Duodenal mucosa (tissue), 2 donors: Measurements from ENCODE around the gene PLCB2.

Experiments
- H3K27ac ChIP-seq: one replicate; pipeline ENCODE4 v1.7.0; 2013; ENCODE audit warnings: low read depth, low read length
- H3K27me3 ChIP-seq, 2 donors: one replicate each; pipeline ENCODE4 v1.7.0; 2013; ENCODE audit warnings: low read length in 2 of 2, control low read depth in 1 of 2; ENCODE audit not compliant: insufficient read depth in 2 of 2, control insufficient read depth in 1 of 2
- H3K36me3 ChIP-seq, 2 donors: one replicate each; pipeline ENCODE4 v1.7.0; 2013; ENCODE audit warnings: low read length in 2 of 2, control low read depth in 1 of 2; ENCODE audit not compliant: insufficient read depth in 2 of 2, control insufficient read depth in 1 of 2
- H3K4me1 ChIP-seq, 2 donors: one replicate each; pipeline ENCODE4 v1.7.0; 2013; ENCODE audit warnings: low read length in 2 of 2, control low read depth in 1 of 2; ENCODE audit not compliant: insufficient read depth in 2 of 2, control insufficient read depth in 1 of 2
- H3K4me3 ChIP-seq, 2 donors: one replicate each; pipeline ENCODE4 v1.7.0; 2013; ENCODE audit warnings: low read length in 2 of 2, low read depth in 1 of 2
- H3K9ac ChIP-seq, 2 donors: one replicate each; pipeline ENCODE4 v1.7.0; 2013; ENCODE audit warnings: low read length in 2 of 2, low read depth in 1 of 2
- H3K9me3 ChIP-seq, 2 donors: one replicate each; pipeline ENCODE4 v1.7.0; 2013; ENCODE audit warnings: low read length in 2 of 2, control low read depth in 1 of 2; ENCODE audit not compliant: control insufficient read depth in 1 of 2

The PLCB2 gene

GRCh38 chr15:40244961-40245523 is 62.7 kb downstream of the PLCB2 start:
- Histone ChIP-seq H3K9ac (no peak overlapping the region), H3K27me3 (peaks cover 0 to 2% of the 10 kb centered on the region in 2 donors), H3K4me1 (no peaks in the 10 kb centered on the region), H3K4me3 (no peak overlapping the region), H3K9me3 (no peaks in the 10 kb centered on the region), H3K36me3 (no peaks in the 10 kb centered on the region), H3K27ac (no peak overlapping the region)

GRCh38 chr15:40243126-40243810 is 64.5 kb downstream of the PLCB2 start:
- H3K27ac ChIP-seq = no peak overlapping the region
- no peak overlapping the region for H3K9ac ChIP-seq
- H3K4me3 ChIP-seq = no peak overlapping the region
- H3K4me1 ChIP-seq = peaks cover 0 to 6% of the 10 kb centered on the region in 2 donors
- H3K36me3 ChIP-seq = no peaks in the 10 kb centered on the region
- no peaks in the 10 kb centered on the region for H3K9me3 ChIP-seq
- peaks cover 4 to 11% of the 10 kb centered on the region in 2 donors for H3K27me3 ChIP-seq

GRCh38 chr15:40242601-40243000 is 65.1 kb downstream of the PLCB2 start:
- Histone ChIP-seq H3K27me3 (peaks cover 4 to 11% of the 10 kb centered on the region in 2 donors), H3K4me1 (peaks cover 0 to 6% of the 10 kb centered on the region in 2 donors), H3K27ac (no peak overlapping the region)

GRCh38 chr15:40242213-40242599 is 65.5 kb downstream of the PLCB2 start:
- Histone ChIP-seq H3K4me3 (no peak overlapping the region), H3K9me3 (no peaks in the 10 kb centered on the region), H3K27ac (no peak overlapping the region), H3K9ac (no peak overlapping the region), H3K4me1 (peaks cover 0 to 6% of the 10 kb centered on the region in 2 donors), H3K36me3 (no peaks in the 10 kb centered on the region), H3K27me3 (peaks cover 4 to 11% of the 10 kb centered on the region in 2 donors)

More at GRCh38 chr15:40242601-40243000, 65.1 kb downstream of the PLCB2 start:
- no peaks in the 10 kb centered on the region for H3K36me3 ChIP-seq
- H3K9me3 ChIP-seq = no peaks in the 10 kb centered on the region
- H3K9ac ChIP-seq = no peak overlapping the region
- H3K4me3 ChIP-seq = no peak overlapping the region

GRCh38 chr15:40241269-40242212 is 66.2 kb downstream of the PLCB2 start:
- H3K27me3 ChIP-seq = peaks cover 4 to 11% of the 10 kb centered on the region in 2 donors
- H3K9ac ChIP-seq = no peak overlapping the region
- peaks cover 0 to 6% of the 10 kb centered on the region in 2 donors for H3K4me1 ChIP-seq
- H3K36me3 ChIP-seq = no peaks in the 10 kb centered on the region
- H3K4me3 ChIP-seq = no peak overlapping the region
- no peaks in the 10 kb centered on the region for H3K9me3 ChIP-seq
- H3K27ac ChIP-seq = no peak overlapping the region

GRCh38 chr15:40240619-40241221 is 67.0 kb downstream of the PLCB2 start:
- no peaks in the 10 kb centered on the region for H3K36me3 ChIP-seq
- peaks cover 0 to 6% of the 10 kb centered on the region in 2 donors for H3K4me1 ChIP-seq
- H3K27me3 ChIP-seq = peaks cover 4 to 11% of the 10 kb centered on the region in 2 donors
- H3K9ac ChIP-seq = no peak overlapping the region
- H3K9me3 ChIP-seq = no peaks in the 10 kb centered on the region
- no peak overlapping the region for H3K4me3 ChIP-seq
- no peak overlapping the region for H3K27ac ChIP-seq

- Histone ChIP-seq H3K27me3 (peaks cover 4 to 11% of the 10 kb centered on the region in 2 donors), H3K36me3 (no peaks in the 10 kb centered on the region), H3K9me3 (no peaks in the 10 kb centered on the region), H3K4me1 (peaks cover 0 to 6% of the 10 kb centered on the region in 2 donors), H3K27ac (peak overlapping the region; percentile 44), H3K9ac (peak overlapping the region in 1 of 2 donors; percentile 2), H3K4me3 (no peak overlapping the region)
Observed at GRCh38 chr15:40239693-40240618, 67.8 kb downstream of the PLCB2 start.

GRCh38 chr15:40239404-40239692 is 68.4 kb downstream of the PLCB2 start:
- H3K27ac ChIP-seq = peak overlapping the region; percentile 44
- H3K9me3 ChIP-seq = no peaks in the 10 kb centered on the region
- H3K9ac ChIP-seq = peak overlapping the region in 1 of 2 donors; percentile 2
- H3K36me3 ChIP-seq = no peaks in the 10 kb centered on the region
- peak overlapping the region; percentile 43 to 45 for H3K4me3 ChIP-seq
- H3K27me3 ChIP-seq = peaks cover 4 to 11% of the 10 kb centered on the region in 2 donors
- peaks cover 0 to 6% of the 10 kb centered on the region in 2 donors for H3K4me1 ChIP-seq
